Measurements from ENCODE around the gene SAMM50.

SAMM50 gene

DNA sequence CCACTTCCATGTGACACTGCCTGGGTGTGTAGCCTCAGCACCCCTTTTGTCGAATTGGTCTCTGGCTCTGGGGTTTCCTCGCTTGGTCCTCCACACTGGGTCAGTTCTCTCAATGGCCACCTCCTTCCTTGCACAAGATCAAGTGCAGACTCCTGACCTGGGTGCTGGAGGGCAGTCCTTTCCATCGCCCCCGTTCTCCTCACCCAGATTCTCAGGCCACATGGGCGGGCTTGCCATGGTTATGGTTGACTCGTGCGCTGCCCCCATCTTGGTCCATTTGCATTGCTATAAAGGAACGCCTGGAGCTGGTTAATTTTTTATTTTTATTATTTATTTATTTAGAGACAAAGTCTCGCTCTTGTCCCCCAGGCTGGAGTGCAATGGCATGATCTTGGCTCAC, 63.4 kb downstream of the SAMM50 start:
- no peak for DNase-seq (ENCODE audit: low read depth)
- H3K4me3 ChIP-seq (ENCODE audit: low read length), result no peak overlapping the region

DNA sequence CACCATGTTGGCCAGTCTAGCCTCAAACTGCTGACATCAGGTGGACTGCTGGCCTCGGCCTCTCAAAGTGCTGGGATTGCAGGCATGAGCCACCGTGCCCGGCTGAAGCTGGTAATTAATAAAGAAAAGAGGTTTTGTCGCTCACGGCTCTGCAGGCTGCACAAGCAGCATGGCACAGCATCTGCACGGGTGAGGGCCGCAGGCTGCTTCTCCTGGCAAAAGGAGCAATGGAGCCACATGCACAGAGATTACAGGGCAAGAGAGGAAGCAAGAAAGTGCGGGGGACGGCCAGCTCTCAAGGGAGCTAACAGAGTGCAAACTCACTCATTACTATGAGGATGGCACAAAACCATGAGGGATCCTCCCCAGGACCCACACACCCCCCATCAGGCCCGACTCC, 64.2 kb downstream of the SAMM50 start:
- H3K4me3 ChIP-seq (ENCODE audit: low read length), result no peak overlapping the region
- TF ChIP-seq, protein P1, sequence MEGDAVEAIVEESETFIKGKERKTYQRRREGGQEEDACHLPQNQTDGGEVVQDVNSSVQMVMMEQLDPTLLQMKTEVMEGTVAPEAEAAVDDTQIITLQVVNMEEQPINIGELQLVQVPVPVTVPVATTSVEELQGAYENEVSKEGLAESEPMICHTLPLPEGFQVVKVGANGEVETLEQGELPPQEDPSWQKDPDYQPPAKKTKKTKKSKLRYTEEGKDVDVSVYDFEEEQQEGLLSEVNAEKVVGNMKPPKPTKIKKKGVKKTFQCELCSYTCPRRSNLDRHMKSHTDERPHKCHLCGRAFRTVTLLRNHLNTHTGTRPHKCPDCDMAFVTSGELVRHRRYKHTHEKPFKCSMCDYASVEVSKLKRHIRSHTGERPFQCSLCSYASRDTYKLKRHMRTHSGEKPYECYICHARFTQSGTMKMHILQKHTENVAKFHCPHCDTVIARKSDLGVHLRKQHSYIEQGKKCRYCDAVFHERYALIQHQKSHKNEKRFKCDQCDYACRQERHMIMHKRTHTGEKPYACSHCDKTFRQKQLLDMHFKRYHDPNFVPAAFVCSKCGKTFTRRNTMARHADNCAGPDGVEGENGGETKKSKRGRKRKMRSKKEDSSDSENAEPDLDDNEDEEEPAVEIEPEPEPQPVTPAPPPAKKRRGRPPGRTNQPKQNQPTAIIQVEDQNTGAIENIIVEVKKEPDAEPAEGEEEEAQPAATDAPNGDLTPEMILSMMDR (IDR thresholded peaks at IDR 0.05; ENCODE audit: insufficient read depth, low read depth, low read length, missing control alignments), result no peak
- no peak for DNase-seq (ENCODE audit: low read depth)

More for the DNA sequence above, 63.4 kb downstream of the SAMM50 start:
- TF ChIP-seq, protein P1 (IDR thresholded peaks at IDR 0.05; ENCODE audit: insufficient read depth, low read depth, low read length, missing control alignments), result no peak

- no peak overlapping the region for H3K4me3 ChIP-seq (ENCODE audit: low read length)
- DNase-seq (ENCODE audit: low read depth), result no peak
- TF ChIP-seq, protein P1 (IDR thresholded peaks at IDR 0.05; ENCODE audit: insufficient read depth, low read depth, low read length, missing control alignments), result no peak
Observed at GRCh38 chr22:44019846-44020245, 64.6 kb downstream of the SAMM50 start.

DNA sequence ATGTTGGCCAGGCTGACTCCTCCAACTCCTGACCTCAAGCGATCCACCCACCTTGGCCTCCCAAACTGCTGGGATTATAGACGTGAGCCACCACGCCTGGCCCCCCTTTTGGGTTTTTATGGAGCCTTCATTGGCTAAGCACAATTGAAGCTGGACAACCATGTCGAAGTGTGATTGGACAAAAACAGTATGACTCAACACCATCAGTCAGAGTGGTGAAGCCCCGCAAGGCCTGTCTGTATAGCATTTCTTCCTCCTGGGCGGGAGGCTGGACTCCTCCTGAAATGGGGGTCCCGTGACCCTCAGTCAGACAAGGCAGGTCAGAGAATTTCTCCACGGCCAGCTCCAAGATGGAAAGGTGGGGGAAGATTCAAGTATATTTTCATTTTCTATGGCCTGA, 65.7 kb downstream of the SAMM50 start:
- TF ChIP-seq, protein P1 (IDR thresholded peaks at IDR 0.05; ENCODE audit: insufficient read depth, low read depth, low read length, missing control alignments), result no peak
- no peak overlapping the region for H3K4me3 ChIP-seq (ENCODE audit: low read length)
- no peak for DNase-seq (ENCODE audit: low read depth)

DNA sequence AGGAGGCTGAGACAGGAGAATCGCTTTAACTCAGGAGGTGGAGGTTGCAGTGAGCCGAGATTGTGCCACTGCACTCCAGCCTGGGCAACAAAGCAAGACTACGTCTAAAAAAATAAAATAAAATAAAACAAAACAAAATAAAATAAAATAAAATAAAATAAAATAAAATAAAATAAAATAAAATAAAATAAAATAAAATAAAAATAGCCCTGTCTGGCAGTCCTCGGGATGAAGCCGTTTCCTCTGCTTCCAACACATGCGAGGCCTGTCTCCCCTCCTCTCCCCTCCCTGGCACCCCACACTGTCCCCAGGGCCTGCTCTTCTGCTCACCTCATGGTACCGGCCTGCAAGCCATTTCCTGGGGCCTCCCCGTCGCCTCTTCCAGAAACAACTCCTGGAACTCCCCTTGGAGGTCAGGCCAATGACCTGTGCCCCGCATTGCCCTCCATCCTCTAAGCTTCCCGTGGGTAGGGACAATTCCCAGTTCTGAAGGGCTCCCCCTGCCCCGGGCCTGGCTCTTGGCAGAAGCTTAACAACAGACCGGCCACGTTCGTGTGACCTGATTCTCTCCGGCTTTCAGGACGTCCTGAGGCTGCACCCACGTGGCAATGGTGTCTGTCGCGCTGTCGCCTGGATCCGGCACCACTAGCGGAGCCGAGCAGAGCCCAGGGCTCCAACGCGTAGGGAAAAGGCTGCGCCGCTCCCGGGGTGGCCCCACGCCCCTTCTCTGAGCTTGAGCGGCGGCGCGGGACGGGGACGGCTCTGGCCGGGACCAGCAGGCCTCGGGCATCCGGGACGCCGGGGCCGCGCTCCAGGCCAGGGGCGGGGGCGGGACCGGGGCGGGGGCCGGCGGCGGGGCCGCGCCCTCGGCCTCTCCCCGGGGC, 68.4 kb downstream of the SAMM50 start:
- peak; percentile 17 for DNase-seq (ENCODE audit: low read depth)
- H3K4me3 ChIP-seq (ENCODE audit: low read length), result peak overlapping the region; percentile 44
- TF ChIP-seq, protein P1 (IDR thresholded peaks at IDR 0.05; ENCODE audit: insufficient read depth, low read depth, low read length, missing control alignments), result no peak

GRCh38 chr22:44024288-44024921, 69.2 kb downstream of the SAMM50 start, which contains the start of gene PARVB:
Gene PARVB, plus strand, starts transcription at chr22:44024302. Its CDS starts 38 bp downstream, at chr22:44024340.
- H3K4me3 ChIP-seq (ENCODE audit: low read length), result peak within 1 kb of the TSS; percentile 44
- TF ChIP-seq, protein P1 (IDR thresholded peaks at IDR 0.05; ENCODE audit: insufficient read depth, low read depth, low read length, missing control alignments), result no peak
- peak; percentile 15 for DNase-seq (ENCODE audit: low read depth)
